H9 (cell line): ENCODE data around the gene ADAMTS2. TPM values are rescaled to one million over a fixed set of nuclear protein-coding genes. Genes with fewer than 3 reads are reported as not detected.

ENCODE experiments used
- DNase-seq: peaks from one replicate; pipeline ENCODE4 v3.0.0-alpha.2; 2017
- H2AFZ ChIP-seq: one replicate; pipeline ENCODE4 v1.6.1; 2013; ENCODE audit warnings: mild to moderate bottlenecking, low read length, control low read depth, moderate library complexity
- H2AK5ac ChIP-seq: 2 replicates; pipeline ENCODE4 v1.6.1; 2013; ENCODE audit warnings: low read length, control low read depth, mixed read lengths; ENCODE audit not compliant: insufficient read length
- H2BK120ac ChIP-seq: one replicate; pipeline ENCODE4 v1.6.1; 2013; ENCODE audit warnings: low read depth, mild to moderate bottlenecking, low read length, control low read depth, inconsistent platforms; ENCODE audit not compliant: poor library complexity, severe bottlenecking
- H2BK12ac ChIP-seq: 2 replicates; pipeline ENCODE4 v1.6.1; 2013; ENCODE audit warnings: low read length, control low read depth, mixed read lengths, low read depth; ENCODE audit not compliant: insufficient read length
- H2BK15ac ChIP-seq: 2 replicates; pipeline ENCODE4 v1.6.1; 2013; ENCODE audit warnings: low read depth, low read length, control low read depth
- H2BK20ac ChIP-seq: one replicate; pipeline ENCODE4 v1.6.1; 2013; ENCODE audit warnings: low read depth, mild to moderate bottlenecking, low read length, control low read depth, inconsistent platforms; ENCODE audit not compliant: poor library complexity, severe bottlenecking
- H2BK5ac ChIP-seq: 2 replicates; pipeline ENCODE4 v1.6.1; 2013; ENCODE audit warnings: low read length, control low read depth, mixed read lengths; ENCODE audit not compliant: insufficient read length
- H3K14ac ChIP-seq: 2 replicates; pipeline ENCODE4 v1.6.1; 2013; ENCODE audit warnings: low read length, control low read depth; ENCODE audit not compliant: insufficient read depth
- H3K18ac ChIP-seq: 2 replicates; pipeline ENCODE4 v1.6.1; 2013; ENCODE audit warnings: low read depth, mild to moderate bottlenecking, mixed read lengths, low read length, control low read depth; ENCODE audit not compliant: insufficient read length
- H3K23ac ChIP-seq: 2 replicates; pipeline ENCODE4 v1.6.1; 2013; ENCODE audit warnings: low read length, control low read depth, mixed read lengths, low read depth; ENCODE audit not compliant: insufficient read length
- H3K23me2 ChIP-seq: 2 replicates; pipeline ENCODE4 v1.6.1; 2013; ENCODE audit warnings: low read depth, mild to moderate bottlenecking, mixed read lengths, low read length, control low read depth; ENCODE audit not compliant: insufficient read length, poor library complexity, severe bottlenecking
- H3K27ac ChIP-seq: 2 replicates; pipeline ENCODE4 v1.5.1; 2013; ENCODE audit warnings: low read length, control low read depth, mixed read lengths, low read depth; ENCODE audit not compliant: insufficient read length
- H3K27me3 ChIP-seq: 2 replicates; pipeline ENCODE4 v1.6.1; 2013; ENCODE audit warnings: low read length, control low read depth, inconsistent platforms; ENCODE audit not compliant: insufficient read depth
- H3K4ac ChIP-seq: 2 replicates; pipeline ENCODE4 v1.6.1; 2013; ENCODE audit warnings: low read depth, mild to moderate bottlenecking, control low read depth, inconsistent platforms, low read length, moderate library complexity
- H3K4me1 ChIP-seq: 2 replicates; pipeline ENCODE4 v1.6.1; 2013; ENCODE audit warnings: low read length, control low read depth, inconsistent platforms; ENCODE audit not compliant: insufficient read depth
- H3K4me2 ChIP-seq: 2 replicates; pipeline ENCODE4 v1.6.1; 2013; ENCODE audit warnings: low read length, control low read depth, mixed read lengths; ENCODE audit not compliant: insufficient read length, insufficient read depth
- H3K56ac ChIP-seq: 2 replicates; pipeline ENCODE4 v1.6.1; 2013; ENCODE audit warnings: low read depth, mild to moderate bottlenecking, mixed read lengths, low read length, control low read depth; ENCODE audit not compliant: insufficient read length
- H3K79me1 ChIP-seq: 2 replicates; pipeline ENCODE4 v1.6.1; 2013; ENCODE audit warnings: low read depth, mild to moderate bottlenecking, moderate library complexity, low read length, control low read depth, inconsistent platforms; ENCODE audit not compliant: insufficient read depth, poor library complexity, severe bottlenecking
- H3K79me2 ChIP-seq: 2 replicates; pipeline ENCODE4 v1.6.1; 2013; ENCODE audit warnings: low read length, control low read depth, inconsistent platforms; ENCODE audit not compliant: insufficient read depth
- H3K9ac ChIP-seq: 2 replicates; pipeline ENCODE4 v1.6.1; 2013; ENCODE audit warnings: low read length, control low read depth, mixed read lengths; ENCODE audit not compliant: insufficient read length; ENCODE audit errors: extremely low read depth
- H3K9me3 ChIP-seq: one replicate; pipeline ENCODE4 v1.6.1; 2013; ENCODE audit warnings: low read depth, low read length, inconsistent platforms; ENCODE audit not compliant: control insufficient read depth
- H3T11ph ChIP-seq: one replicate; pipeline ENCODE4 v1.6.1; 2013; ENCODE audit warnings: mild to moderate bottlenecking, low read length, control low read depth, inconsistent platforms
- H4K20me1 ChIP-seq: one replicate; pipeline ENCODE4 v1.6.1; 2013; ENCODE audit not compliant: control insufficient read depth, insufficient read length, insufficient read depth
- H4K5ac ChIP-seq: 2 replicates; pipeline ENCODE4 v1.6.1; 2013; ENCODE audit warnings: low read depth, mild to moderate bottlenecking, mixed read lengths, low read length, control low read depth; ENCODE audit not compliant: insufficient read length
- H4K8ac ChIP-seq: replicated peaks from 2 replicates; pipeline ENCODE4 v1.6.1; 2013; ENCODE audit warnings: low read length, control low read depth, mixed read lengths, low read depth; ENCODE audit not compliant: insufficient read length
- H4K91ac ChIP-seq: 2 replicates; pipeline ENCODE4 v1.6.1; 2013; ENCODE audit warnings: low read depth, mild to moderate bottlenecking, moderate library complexity, mixed read lengths, low read length, control low read depth; ENCODE audit not compliant: insufficient read length
- H3K27ac Mint-ChIP-seq, 3 experiments: 2 replicates in 2 of 3; 3 replicates in 1 of 3; pipeline ENCODE4 v1.8.0; 2020 to 2021; ENCODE audit warnings: mixed read lengths in 3 of 3, mild to moderate bottlenecking in 1 of 3, moderate library complexity in 1 of 3
- H3K27me3 Mint-ChIP-seq: 2 replicates; pipeline ENCODE4 v1.8.0; 2021; ENCODE audit warnings: low read depth, mild to moderate bottlenecking, moderate library complexity, mixed read lengths
- H3K36me3 Mint-ChIP-seq, 3 experiments: 2 replicates in 2 of 3; 3 replicates in 1 of 3; pipeline ENCODE4 v1.8.0; 2020 to 2021; ENCODE audit warnings: low read depth in 3 of 3, mixed read lengths in 3 of 3; ENCODE audit not compliant: insufficient read depth in 1 of 3
- H3K4me1 Mint-ChIP-seq, 2 experiments: 2 replicates each; pipeline ENCODE4 v1.8.0; 2020; ENCODE audit warnings: mixed read lengths in 2 of 2
- H3K4me3 Mint-ChIP-seq, 2 experiments: 2 replicates in 1 of 2; 3 replicates in 1 of 2; pipeline ENCODE4 v1.8.0; 2020 to 2021; ENCODE audit warnings: mild to moderate bottlenecking in 2 of 2, mixed read lengths in 2 of 2, moderate library complexity in 1 of 2
- H3K9me3 Mint-ChIP-seq, 2 experiments: 2 replicates in 1 of 2; 3 replicates in 1 of 2; pipeline ENCODE4 v1.8.0; 2020; ENCODE audit warnings: mild to moderate bottlenecking in 2 of 2, mixed read lengths in 2 of 2, moderate library complexity in 1 of 2
- WGBS: extraction: QIAGEN DNeasy Blood & Tissue Kit; methylation state at CpG from one replicate; pipeline ENCODE4 v1.1.7; 2013; ENCODE audit warnings: missing lambda C conversion rate, low lambda C conversion rate, mixed read lengths; ENCODE audit not compliant: insufficient read length; ENCODE audit errors: extremely low coverage; 5-methylcytosine and 5-hydroxymethylcytosine counted together
- total RNA-seq: library from RNA; stranded (reverse); gene quantifications from 2 replicates; pipeline ENCODE4 v1.2.1, GENCODE V29; 2021
- TF ChIP-seq, protein P1 (sequence below): fragments of 200-600 bp; sonication (generic); conservative IDR thresholded peaks from 3 replicates; pipeline ENCODE4 v1.8.0; 2021; ENCODE audit warnings: antibody characterized with exemption, mild to moderate bottlenecking

ADAMTS2 gene
- total RNA-seq, 1 experiment from 2014 or later = 5.4 TPM

DNA sequence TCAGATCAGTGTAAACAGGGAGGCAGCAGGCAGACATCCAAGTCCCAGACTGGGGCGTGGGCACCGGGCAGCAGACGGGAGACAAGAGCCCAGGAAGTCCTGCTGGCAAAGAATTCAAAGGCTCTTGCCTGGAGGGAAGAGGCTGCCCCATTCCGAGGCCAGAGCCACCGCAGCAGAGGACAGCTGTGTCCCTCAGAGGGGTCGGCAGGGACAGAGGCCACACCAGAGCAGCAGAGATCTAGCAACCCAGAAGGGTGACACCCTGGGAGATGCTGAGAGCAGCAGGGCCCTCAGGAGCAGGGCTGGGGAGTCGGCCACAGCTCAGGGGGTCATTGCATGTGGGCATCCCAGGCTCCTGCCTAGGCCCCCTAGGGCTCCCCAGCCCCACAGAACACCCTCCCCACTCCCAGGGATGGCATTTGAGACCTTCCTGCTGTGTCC, 29.1 kb downstream of the ADAMTS2 start:
- H3K4me1 Mint-ChIP-seq = peaks cover 2 to 26% of the 10 kb centered on the region in 2 experiments; a peak in 3 of 4 replicates
- Histone ChIP-seq H3K4me1 (no peaks in the 10 kb centered on the region), H2BK20ac (no peak overlapping the region), H3K23ac (no peak overlapping the region), H3K79me1 (no peaks in the 10 kb centered on the region), H3K14ac (no peak overlapping the region), H4K5ac (no peak overlapping the region), H3K27ac (no peak overlapping the region), H3K9me3 (no peaks in the 10 kb centered on the region), H3K4me2 (no peak overlapping the region), H3K23me2 (peaks cover 2% of the 10 kb centered on the region), H4K91ac (no peak overlapping the region), H4K20me1 (no peaks in the 10 kb centered on the region), H3K18ac (no peak overlapping the region), H3T11ph (no peak overlapping the region), H2BK15ac (no peak overlapping the region), H2BK5ac (no peak overlapping the region), H2BK12ac (no peak overlapping the region), H3K79me2 (no peaks in the 10 kb centered on the region), H3K4ac (no peak overlapping the region), H2BK120ac (no peak overlapping the region), H4K8ac (no peak overlapping the region), H3K27me3 (no peaks in the 10 kb centered on the region), H2AK5ac (no peak overlapping the region), H2AFZ (no peak overlapping the region), H3K9ac (no peak overlapping the region), H3K56ac (no peak overlapping the region)
- DNase-seq = no peak
- TF ChIP-seq, protein P1, sequence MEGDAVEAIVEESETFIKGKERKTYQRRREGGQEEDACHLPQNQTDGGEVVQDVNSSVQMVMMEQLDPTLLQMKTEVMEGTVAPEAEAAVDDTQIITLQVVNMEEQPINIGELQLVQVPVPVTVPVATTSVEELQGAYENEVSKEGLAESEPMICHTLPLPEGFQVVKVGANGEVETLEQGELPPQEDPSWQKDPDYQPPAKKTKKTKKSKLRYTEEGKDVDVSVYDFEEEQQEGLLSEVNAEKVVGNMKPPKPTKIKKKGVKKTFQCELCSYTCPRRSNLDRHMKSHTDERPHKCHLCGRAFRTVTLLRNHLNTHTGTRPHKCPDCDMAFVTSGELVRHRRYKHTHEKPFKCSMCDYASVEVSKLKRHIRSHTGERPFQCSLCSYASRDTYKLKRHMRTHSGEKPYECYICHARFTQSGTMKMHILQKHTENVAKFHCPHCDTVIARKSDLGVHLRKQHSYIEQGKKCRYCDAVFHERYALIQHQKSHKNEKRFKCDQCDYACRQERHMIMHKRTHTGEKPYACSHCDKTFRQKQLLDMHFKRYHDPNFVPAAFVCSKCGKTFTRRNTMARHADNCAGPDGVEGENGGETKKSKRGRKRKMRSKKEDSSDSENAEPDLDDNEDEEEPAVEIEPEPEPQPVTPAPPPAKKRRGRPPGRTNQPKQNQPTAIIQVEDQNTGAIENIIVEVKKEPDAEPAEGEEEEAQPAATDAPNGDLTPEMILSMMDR = no peak
- peak overlapping the region in 1 of 3 experiments; percentile 15; a peak in 1 of 7 replicates for H3K27ac Mint-ChIP-seq
- H3K4me3 Mint-ChIP-seq = no peak overlapping the region
- H3K36me3 Mint-ChIP-seq = peaks cover 0 to 5% (median 0%) of the 10 kb centered on the region in 3 experiments; a peak in 3 of 7 replicates
- peaks cover 9 to 10% of the 10 kb centered on the region in 2 experiments; a peak in 4 of 5 replicates for H3K9me3 Mint-ChIP-seq
- WGBS = no CpG with 5 or more reads among the region's 7 CpGs
- H3K27me3 Mint-ChIP-seq = no peaks in the 10 kb centered on the region; the same call in 1 of the 2 replicates
